ENCODE results near the gene RAMACL.

Gene RAMACL

GRCh38 chr6:166611631-166612030, 25.2 kb upstream of the RAMACL start:
- Histone ChIP-seq H3K9me3 (ENCODE audit: low read length) (no peaks in the 10 kb centered on the region), H4K20me1 (ENCODE audit: insufficient read depth, low read length) (no peaks in the 10 kb centered on the region), H2AFZ (ENCODE audit: low read length) (no peak overlapping the region), H3F3A (ENCODE audit: insufficient read depth, low read length) (no peaks in the 10 kb centered on the region), H3K4me2 (ENCODE audit: low read length) (no peak overlapping the region), H3K4me1 (ENCODE audit: insufficient read depth, low read length, severe bottlenecking) (no peaks in the 10 kb centered on the region), H3K9ac (ENCODE audit: low read length) (no peak overlapping the region), H3K27ac (ENCODE audit: low read depth, low read length, poor library complexity, severe bottlenecking) (no peak overlapping the region), H3K36me3 (ENCODE audit: insufficient read depth, low read length) (no peaks in the 10 kb centered on the region), H3K27me3 (ENCODE audit: insufficient read depth, low read length) (0 out of 2 replicates have a peak, but pooled peaks cover 4% of the 10 kb centered on the region), H3K79me2 (ENCODE audit: insufficient read depth, low read length) (no peaks in the 10 kb centered on the region), H3K9me2 (ENCODE audit: low read depth, low read length) (no peaks in the 10 kb centered on the region), H3K4me3 (ENCODE audit: low read depth, low read length, poor library complexity, severe bottlenecking) (no peak overlapping the region)
- TF ChIP-seq, protein P1, sequence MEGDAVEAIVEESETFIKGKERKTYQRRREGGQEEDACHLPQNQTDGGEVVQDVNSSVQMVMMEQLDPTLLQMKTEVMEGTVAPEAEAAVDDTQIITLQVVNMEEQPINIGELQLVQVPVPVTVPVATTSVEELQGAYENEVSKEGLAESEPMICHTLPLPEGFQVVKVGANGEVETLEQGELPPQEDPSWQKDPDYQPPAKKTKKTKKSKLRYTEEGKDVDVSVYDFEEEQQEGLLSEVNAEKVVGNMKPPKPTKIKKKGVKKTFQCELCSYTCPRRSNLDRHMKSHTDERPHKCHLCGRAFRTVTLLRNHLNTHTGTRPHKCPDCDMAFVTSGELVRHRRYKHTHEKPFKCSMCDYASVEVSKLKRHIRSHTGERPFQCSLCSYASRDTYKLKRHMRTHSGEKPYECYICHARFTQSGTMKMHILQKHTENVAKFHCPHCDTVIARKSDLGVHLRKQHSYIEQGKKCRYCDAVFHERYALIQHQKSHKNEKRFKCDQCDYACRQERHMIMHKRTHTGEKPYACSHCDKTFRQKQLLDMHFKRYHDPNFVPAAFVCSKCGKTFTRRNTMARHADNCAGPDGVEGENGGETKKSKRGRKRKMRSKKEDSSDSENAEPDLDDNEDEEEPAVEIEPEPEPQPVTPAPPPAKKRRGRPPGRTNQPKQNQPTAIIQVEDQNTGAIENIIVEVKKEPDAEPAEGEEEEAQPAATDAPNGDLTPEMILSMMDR (IDR thresholded peaks at IDR 0.05; ENCODE audit: low read length) = no peak
- TF ChIP-seq EZH2 (IDR thresholded peaks at IDR 0.05; ENCODE audit: borderline replicate concordance, low read length) = no peak

- 0 out of 2 replicates have a peak, but pooled peaks cover 4% of the 10 kb centered on the region for H3K27me3 ChIP-seq (ENCODE audit: insufficient read depth, low read length)
- no peak overlapping the region for H3K9ac ChIP-seq (ENCODE audit: low read length)
- H3K36me3 ChIP-seq (ENCODE audit: insufficient read depth, low read length) = no peaks in the 10 kb centered on the region
- H2AFZ ChIP-seq (ENCODE audit: low read length) = no peak overlapping the region
- H3K9me3 ChIP-seq (ENCODE audit: low read length) = no peaks in the 10 kb centered on the region
- H4K20me1 ChIP-seq (ENCODE audit: insufficient read depth, low read length) = no peaks in the 10 kb centered on the region
- H3K9me2 ChIP-seq (ENCODE audit: low read depth, low read length) = no peaks in the 10 kb centered on the region
- H3K4me2 ChIP-seq (ENCODE audit: low read length) = no peak overlapping the region
- no peak overlapping the region for H3K27ac ChIP-seq (ENCODE audit: low read depth, low read length, poor library complexity, severe bottlenecking)
- no peak overlapping the region for H3K4me3 ChIP-seq (ENCODE audit: low read depth, low read length, poor library complexity, severe bottlenecking)
- no peaks in the 10 kb centered on the region for H3K4me1 ChIP-seq (ENCODE audit: insufficient read depth, low read length, severe bottlenecking)
- H3K79me2 ChIP-seq (ENCODE audit: insufficient read depth, low read length) = no peaks in the 10 kb centered on the region
- no peaks in the 10 kb centered on the region for H3F3A ChIP-seq (ENCODE audit: insufficient read depth, low read length)
- TF ChIP-seq, protein P1 (IDR thresholded peaks at IDR 0.05; ENCODE audit: low read length) = no peak
- no peak for TF ChIP-seq EZH2 (IDR thresholded peaks at IDR 0.05; ENCODE audit: borderline replicate concordance, low read length)
Observed at GRCh38 chr6:166610069-166610468, 23.6 kb upstream of the RAMACL start.

DNA sequence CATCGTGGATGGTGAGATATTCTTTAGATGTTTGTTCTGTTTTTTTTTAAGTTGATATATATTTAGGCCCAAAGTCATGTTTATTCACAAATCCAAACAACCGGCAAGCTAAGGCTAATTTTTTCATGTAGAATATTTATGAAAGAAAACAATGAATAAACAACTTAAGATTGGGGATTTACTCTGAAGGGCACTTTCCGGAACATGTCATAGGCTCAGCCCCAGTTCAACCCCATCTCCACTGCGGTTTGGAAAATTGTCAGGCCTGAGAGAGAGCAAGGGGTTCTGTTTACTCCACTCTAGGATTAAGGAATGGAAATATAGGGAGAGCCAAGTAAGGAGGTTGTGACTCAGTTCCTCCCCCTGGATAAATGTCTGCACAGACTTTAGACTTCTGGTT, 22.3 kb upstream of the RAMACL start:
- H3K9ac ChIP-seq (ENCODE audit: low read length) = no peak overlapping the region
- no peaks in the 10 kb centered on the region for H3K9me3 ChIP-seq (ENCODE audit: low read length)
- no peak overlapping the region for H3K4me3 ChIP-seq (ENCODE audit: low read depth, low read length, poor library complexity, severe bottlenecking)
- no peaks in the 10 kb centered on the region for H3K9me2 ChIP-seq (ENCODE audit: low read depth, low read length)
- H3K27me3 ChIP-seq (ENCODE audit: insufficient read depth, low read length) = 0 out of 2 replicates have a peak, but pooled peaks cover 4% of the 10 kb centered on the region
- no peak overlapping the region for H3K4me2 ChIP-seq (ENCODE audit: low read length)
- no peaks in the 10 kb centered on the region for H3K4me1 ChIP-seq (ENCODE audit: insufficient read depth, low read length, severe bottlenecking)
- no peaks in the 10 kb centered on the region for H3K36me3 ChIP-seq (ENCODE audit: insufficient read depth, low read length)
- H3K79me2 ChIP-seq (ENCODE audit: insufficient read depth, low read length) = no peaks in the 10 kb centered on the region
- no peak overlapping the region for H2AFZ ChIP-seq (ENCODE audit: low read length)
- no peak overlapping the region for H3K27ac ChIP-seq (ENCODE audit: low read depth, low read length, poor library complexity, severe bottlenecking)
- TF ChIP-seq, protein P1 (IDR thresholded peaks at IDR 0.05; ENCODE audit: low read length) = no peak
- TF ChIP-seq EZH2 (IDR thresholded peaks at IDR 0.05; ENCODE audit: borderline replicate concordance, low read length) = no peak
- no peaks in the 10 kb centered on the region for H4K20me1 ChIP-seq (ENCODE audit: insufficient read depth, low read length)
- no peaks in the 10 kb centered on the region for H3F3A ChIP-seq (ENCODE audit: insufficient read depth, low read length)

All from OCI-LY1 (cell line).